ENCODE results near the gene GLYR1.

The GLYR1 gene

GRCh38 chr16:4754865-4755264 is 92.2 kb downstream of the GLYR1 start:
- DNase-seq: no peak

- no peak for DNase-seq
Observed at GRCh38 chr16:4753227-4753626, 93.9 kb downstream of the GLYR1 start.
